Tibial nerve (tissue), 4 donors: ENCODE data around the gene P2RX5. TPM values are rescaled to one million over a fixed set of nuclear protein-coding genes. Genes with fewer than 3 reads are reported as not detected.

Experiments
- DNase-seq, 2 donors: peaks; one replicate each; pipeline ENCODE4 v3.0.0-alpha.2; 2019; ENCODE audit warnings: low spot score in 2 of 2
- H3K27ac ChIP-seq, 4 donors: fragments of 200-600 bp; sonication (generic) in 3 of 4; one replicate each; pipeline ENCODE4 v1.5.1; 2017 to 2019; ENCODE audit warnings: mild to moderate bottlenecking in 1 of 4
- H3K27me3 ChIP-seq, 2 donors: fragments of 200-600 bp; sonication (generic) in 1 of 2; one replicate each; pipeline versions ENCODE4 v1.5.1 to v1.6.0; 2017 to 2019
- H3K36me3 ChIP-seq, 3 donors: fragments of 200-600 bp; sonication (generic); one replicate each; pipeline ENCODE4 v1.5.1; 2018 to 2019
- H3K4me1 ChIP-seq, 4 donors: fragments of 200-600 bp; sonication (generic) in 3 of 4; one replicate each; pipeline ENCODE4 v1.5.1; 2017 to 2019
- H3K4me3 ChIP-seq, 4 donors: fragments of 200-600 bp; sonication (generic) in 3 of 4; one replicate each; pipeline ENCODE4 v1.5.1; 2017 to 2019; ENCODE audit warnings: mild to moderate bottlenecking in 1 of 4, moderate library complexity in 1 of 4
- H3K9me3 ChIP-seq, 4 donors: fragments of 200-600 bp; sonication (generic) in 3 of 4; one replicate each; pipeline ENCODE4 v1.5.1; 2017 to 2019
- CTCF ChIP-seq, 5 experiments: fragments of 200-600 bp in 3 of 5; fragments of 450-650 bp in 2 of 5; sonication (generic) in 3 of 5; IDR thresholded peaks; one replicate each; pipeline ENCODE4 v1.5.1; 2016 to 2019; ENCODE audit warnings: antibody characterized with exemption in 5 of 5, mild to moderate bottlenecking in 3 of 5, moderate library complexity in 2 of 5
- EP300 ChIP-seq, 2 donors: sonication (generic); formaldehyde crosslinking; IDR thresholded peaks; one replicate each; pipeline ENCODE4 v1.6.1; 2017; ENCODE audit warnings: antibody characterized with exemption in 2 of 2, mild to moderate bottlenecking in 1 of 2
- POLR2A ChIP-seq, 2 donors: fragments of 450-650 bp; IDR thresholded peaks; one replicate each; pipeline ENCODE4 v1.6.1; 2017; ENCODE audit warnings: antibody characterized with exemption in 2 of 2, mild to moderate bottlenecking in 2 of 2, moderate library complexity in 2 of 2
- WGBS, 2 donors: methylation state at CpG; one replicate each; pipeline ENCODE4 v1.1.5; 2018; 5-methylcytosine and 5-hydroxymethylcytosine counted together
- total RNA-seq, 4 donors: library from RNA; depleted of rRNA; stranded (reverse); fragments of >200 nt; gene quantifications; one replicate each; pipeline ENCODE4 v1.1.0, GENCODE V29; 2016

The P2RX5 gene
- total RNA-seq, 4 donors from 2014 or later, result 0.42 TPM; not detected in 3

- Histone ChIP-seq H3K27ac (no peak overlapping the region), H3K4me3 (no peak overlapping the region), H3K27me3 (peaks cover 0 to 33% of the 10 kb centered on the region in 2 donors), H3K4me1 (peaks cover 0 to 7% (median 0%) of the 10 kb centered on the region in 4 donors), H3K36me3 (no peaks in the 10 kb centered on the region), H3K9me3 (no peaks in the 10 kb centered on the region)
- no peak for DNase-seq
- WGBS, 2 donors, result 84 to 86% methylated on average over 12 of the region's 12 CpGs
- TF ChIP-seq EP300 (IDR thresholded peaks at IDR 0.05) (no peak), POLR2A (IDR thresholded peaks at IDR 0.05) (no peak), CTCF (IDR thresholded peaks at IDR 0.05) (no peak)
Observed at GRCh38 chr17:3681057-3681456, 14.9 kb downstream of the P2RX5 start.

GRCh38 chr17:3679531-3680126, 16.3 kb downstream of the P2RX5 start:
- no peaks in the 10 kb centered on the region for H3K36me3 ChIP-seq
- H3K4me3 ChIP-seq, result no peak overlapping the region
- no peak for DNase-seq
- WGBS, 2 donors, result 55 to 62% methylated on average over 20 of the region's 20 CpGs
- peaks cover 0 to 24% of the 10 kb centered on the region in 2 donors for H3K27me3 ChIP-seq
- no peak overlapping the region for H3K27ac ChIP-seq
- TF ChIP-seq EP300 (IDR thresholded peaks at IDR 0.05) (no peak), CTCF (IDR thresholded peaks at IDR 0.05) (no peak), POLR2A (IDR thresholded peaks at IDR 0.05) (no peak)
- no peaks in the 10 kb centered on the region for H3K9me3 ChIP-seq
- peaks cover 0 to 4% (median 0%) of the 10 kb centered on the region in 4 donors for H3K4me1 ChIP-seq

- 78 to 85% methylated on average over 27 of the region's 27 CpGs for WGBS, 2 donors
Observed at GRCh38 chr17:3678821-3679530, 17.0 kb downstream of the P2RX5 start.

GRCh38 chr17:3678095-3678820, 17.7 kb downstream of the P2RX5 start:
- DNase-seq, result no peak

More at GRCh38 chr17:3678821-3679530, 17.0 kb downstream of the P2RX5 start:
- DNase-seq, result no peak
- TF ChIP-seq POLR2A (IDR thresholded peaks at IDR 0.05), result no peak
- no peak for TF ChIP-seq EP300 (IDR thresholded peaks at IDR 0.05)
- no peak for TF ChIP-seq CTCF (IDR thresholded peaks at IDR 0.05)
- Histone ChIP-seq H3K9me3 (no peaks in the 10 kb centered on the region), H3K36me3 (no peaks in the 10 kb centered on the region), H3K4me1 (peaks cover 0 to 4% (median 0%) of the 10 kb centered on the region in 4 donors), H3K27ac (no peak overlapping the region), H3K27me3 (peaks cover 0 to 18% of the 10 kb centered on the region in 2 donors), H3K4me3 (no peak overlapping the region)

More at GRCh38 chr17:3678095-3678820, 17.7 kb downstream of the P2RX5 start:
- Histone ChIP-seq H3K4me3 (no peak overlapping the region), H3K4me1 (peaks cover 0 to 4% (median 0%) of the 10 kb centered on the region in 4 donors), H3K9me3 (no peaks in the 10 kb centered on the region), H3K27me3 (peaks cover 0 to 14% of the 10 kb centered on the region in 2 donors), H3K36me3 (peaks cover 0 to 5% (median 0%) of the 10 kb centered on the region in 3 donors), H3K27ac (no peak overlapping the region)
- WGBS, 2 donors, result 34 to 52% methylated on average over 12 to 16 of the region's 16 CpGs
- no peak for TF ChIP-seq EP300 (IDR thresholded peaks at IDR 0.05)
- TF ChIP-seq POLR2A (IDR thresholded peaks at IDR 0.05), result no peak
- TF ChIP-seq CTCF (IDR thresholded peaks at IDR 0.05), result no peak
